ENCODE data around the gene GABARAP. TPM values are rescaled to one million over a fixed set of nuclear protein-coding genes. Genes with fewer than 3 reads are reported as not detected.
A peak's percentile ranks its signal among the peaks of the same experiment; 100 is the strongest.

Gene GABARAP
- total and polyA plus RNA-seq, 2 of the 13 experiments (the other 11 are each of a cell fraction or from before 2014, with no cell fraction given): 161 to 310 TPM

DNA sequence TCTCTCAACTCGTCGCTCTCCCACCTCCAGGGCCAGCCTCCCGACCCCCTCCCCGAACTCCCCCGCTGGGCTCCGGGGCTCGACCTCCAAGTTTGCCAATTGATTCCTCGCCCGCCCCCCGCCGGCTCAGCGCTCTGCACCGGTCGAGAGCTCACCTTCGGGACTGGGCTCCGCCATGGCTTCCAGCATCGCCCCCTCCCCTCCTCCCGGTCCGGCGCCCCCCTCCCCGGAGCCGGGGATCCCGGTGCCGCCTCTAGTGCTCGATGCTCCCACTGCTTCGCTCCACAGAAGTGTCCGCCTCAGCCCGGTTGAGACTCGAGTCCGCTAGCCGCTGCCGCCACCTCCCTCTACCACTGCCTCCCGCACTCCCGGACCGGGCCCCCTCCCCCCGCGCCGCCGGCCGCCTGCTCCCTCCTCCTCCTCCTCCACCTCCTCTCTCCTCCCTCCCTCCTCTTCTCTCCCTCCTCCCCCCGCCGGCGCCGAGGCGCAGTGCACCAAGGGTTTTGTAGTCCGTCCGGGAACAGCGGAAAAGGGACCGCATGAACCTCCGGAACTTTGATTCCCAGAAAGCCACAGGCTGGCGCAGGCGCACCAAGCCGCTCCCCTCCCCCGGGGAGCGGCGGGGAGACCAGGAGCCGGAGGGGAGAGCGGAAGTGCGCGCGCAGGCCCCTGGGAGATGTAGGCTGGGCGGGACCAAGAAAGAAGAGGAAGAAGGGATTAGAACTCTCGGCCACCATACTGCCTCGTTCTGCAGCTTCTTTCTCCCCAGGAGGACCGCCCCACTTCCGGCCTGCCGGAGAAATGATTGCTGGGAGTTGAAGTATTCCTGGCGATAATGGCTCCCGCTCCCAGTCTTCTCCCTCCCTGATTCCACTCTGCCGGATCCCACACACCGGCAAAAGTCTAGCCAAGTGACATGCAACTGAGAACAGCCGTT lies 2.9 kb downstream of the GABARAP start, which contains the start of gene PHF23 (continued):
- TF ChIP-seq LCORL (IDR thresholded peaks at IDR 0.05): no peak
- TF ChIP-seq LCORL (CRISPR knock-in tag; IDR thresholded peaks at IDR 0.05): peak; percentile 66; the same call in 1 of the 2 replicates
- TF ChIP-seq ZNF124 (CRISPR knock-in tag; IDR thresholded peaks at IDR 0.05): peak; percentile 95
- TF ChIP-seq KLF11 (CRISPR knock-in tag; IDR thresholded peaks at IDR 0.05): no peak
- TF ChIP-seq ZNF552 (CRISPR knock-in tag; IDR thresholded peaks at IDR 0.05; ENCODE audit: borderline replicate concordance): no peak
- TF ChIP-seq TSC22D2 (CRISPR knock-in tag; IDR thresholded peaks at IDR 0.05; ENCODE audit: borderline replicate concordance): no peak
- no peak for TF ChIP-seq SP1 (IDR thresholded peaks at IDR 0.05)
- 0 out of 2 replicates have a peak, but pooled peaks have one; percentile 21 for TF ChIP-seq SP1 (CRISPR knock-in tag; IDR thresholded peaks at IDR 0.05)
- TF ChIP-seq SOX6 (IDR thresholded peaks at IDR 0.05): no peak
- TF ChIP-seq SOX6 (CRISPR knock-in tag; IDR thresholded peaks at IDR 0.05): peak; percentile 53
- TF ChIP-seq SMAD1 (CRISPR knock-in tag; IDR thresholded peaks at IDR 0.05; ENCODE audit: borderline replicate concordance, low read depth): no peak
- TF ChIP-seq ZNF121 (CRISPR knock-in tag; IDR thresholded peaks at IDR 0.05): no peak
- no peak for TF ChIP-seq RXRB (CRISPR knock-in tag; IDR thresholded peaks at IDR 0.05; ENCODE audit: borderline replicate concordance)
- TF ChIP-seq TP53 (CRISPR knock-in tag; conservative IDR thresholded peaks at IDR 0.05): no peak
- TF ChIP-seq MAZ (IDR thresholded peaks at IDR 0.05; ENCODE audit: borderline replicate concordance, low read depth, low read length): peak; percentile 99
- peak; percentile 99 for TF ChIP-seq MAZ (CRISPR knock-in tag; IDR thresholded peaks at IDR 0.05; ENCODE audit: low read depth)
- TF ChIP-seq CREM (IDR thresholded peaks at IDR 0.05): peak; percentile 98
- TF ChIP-seq CREM (CRISPR knock-in tag; IDR thresholded peaks at IDR 0.05): no peak
- peak; percentile 15; the same call in 1 of the 2 replicates for TF ChIP-seq HOXD1 (CRISPR knock-in tag; IDR thresholded peaks at IDR 0.05)
- TF ChIP-seq, protein P1, sequence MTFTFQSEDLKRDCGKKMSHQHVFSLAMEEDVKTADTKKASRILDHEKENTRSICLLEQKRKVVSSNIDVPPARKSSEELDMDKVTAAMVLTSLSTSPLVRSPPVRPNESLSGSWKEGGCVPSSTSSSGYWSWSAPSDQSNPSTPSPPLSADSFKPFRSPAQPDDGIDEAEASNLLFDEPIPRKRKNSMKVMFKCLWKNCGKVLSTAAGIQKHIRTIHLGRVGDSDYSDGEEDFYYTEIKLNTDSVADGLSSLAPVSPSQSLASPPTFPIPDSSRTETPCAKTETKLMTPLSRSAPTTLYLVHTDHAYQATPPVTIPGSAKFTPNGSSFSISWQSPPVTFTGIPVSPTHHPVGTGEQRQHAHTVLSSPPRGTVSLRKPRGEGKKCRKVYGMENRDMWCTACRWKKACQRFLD (CRISPR knock-in tag; IDR thresholded peaks at IDR 0.05; ENCODE audit: borderline replicate concordance): 0 out of 2 replicates have a peak, but pooled peaks have one; percentile 60
- TF ChIP-seq ZNF616 (CRISPR knock-in tag; IDR thresholded peaks at IDR 0.05; ENCODE audit: low read depth): no peak
- no peak for TF ChIP-seq GZF1 (CRISPR knock-in tag; IDR thresholded peaks at IDR 0.05)
- TF ChIP-seq, protein P2, sequence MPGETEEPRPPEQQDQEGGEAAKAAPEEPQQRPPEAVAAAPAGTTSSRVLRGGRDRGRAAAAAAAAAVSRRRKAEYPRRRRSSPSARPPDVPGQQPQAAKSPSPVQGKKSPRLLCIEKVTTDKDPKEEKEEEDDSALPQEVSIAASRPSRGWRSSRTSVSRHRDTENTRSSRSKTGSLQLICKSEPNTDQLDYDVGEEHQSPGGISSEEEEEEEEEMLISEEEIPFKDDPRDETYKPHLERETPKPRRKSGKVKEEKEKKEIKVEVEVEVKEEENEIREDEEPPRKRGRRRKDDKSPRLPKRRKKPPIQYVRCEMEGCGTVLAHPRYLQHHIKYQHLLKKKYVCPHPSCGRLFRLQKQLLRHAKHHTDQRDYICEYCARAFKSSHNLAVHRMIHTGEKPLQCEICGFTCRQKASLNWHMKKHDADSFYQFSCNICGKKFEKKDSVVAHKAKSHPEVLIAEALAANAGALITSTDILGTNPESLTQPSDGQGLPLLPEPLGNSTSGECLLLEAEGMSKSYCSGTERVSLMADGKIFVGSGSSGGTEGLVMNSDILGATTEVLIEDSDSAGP (CRISPR knock-in tag; IDR thresholded peaks at IDR 0.05; ENCODE audit: borderline replicate concordance): peak; percentile 76; the same call in 1 of the 2 replicates
- no peak for TF ChIP-seq ZNF383 (CRISPR knock-in tag; IDR thresholded peaks at IDR 0.05; ENCODE audit: borderline replicate concordance)
- peak; percentile 56; the same call in 1 of the 2 replicates for TF ChIP-seq ARNT2 (CRISPR knock-in tag; IDR thresholded peaks at IDR 0.05; ENCODE audit: low read depth)
- TF ChIP-seq, protein P3, sequence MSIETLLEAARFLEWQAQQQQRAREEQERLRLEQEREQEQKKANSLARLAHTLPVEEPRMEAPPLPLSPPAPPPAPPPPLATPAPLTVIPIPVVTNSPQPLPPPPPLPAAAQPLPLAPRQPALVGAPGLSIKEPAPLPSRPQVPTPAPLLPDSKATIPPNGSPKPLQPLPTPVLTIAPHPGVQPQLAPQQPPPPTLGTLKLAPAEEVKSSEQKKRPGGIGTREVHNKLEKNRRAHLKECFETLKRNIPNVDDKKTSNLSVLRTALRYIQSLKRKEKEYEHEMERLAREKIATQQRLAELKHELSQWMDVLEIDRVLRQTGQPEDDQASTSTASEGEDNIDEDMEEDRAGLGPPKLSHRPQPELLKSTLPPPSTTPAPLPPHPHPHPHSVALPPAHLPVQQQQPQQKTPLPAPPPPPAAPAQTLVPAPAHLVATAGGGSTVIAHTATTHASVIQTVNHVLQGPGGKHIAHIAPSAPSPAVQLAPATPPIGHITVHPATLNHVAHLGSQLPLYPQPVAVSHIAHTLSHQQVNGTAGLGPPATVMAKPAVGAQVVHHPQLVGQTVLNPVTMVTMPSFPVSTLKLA (IDR thresholded peaks at IDR 0.05): peak; percentile 52
- no peak for TF ChIP-seq MATR3 (CRISPR knock-in tag; IDR thresholded peaks at IDR 0.05)
